ENCODE measurements around the gene VTA1.

The VTA1 gene

DNA sequence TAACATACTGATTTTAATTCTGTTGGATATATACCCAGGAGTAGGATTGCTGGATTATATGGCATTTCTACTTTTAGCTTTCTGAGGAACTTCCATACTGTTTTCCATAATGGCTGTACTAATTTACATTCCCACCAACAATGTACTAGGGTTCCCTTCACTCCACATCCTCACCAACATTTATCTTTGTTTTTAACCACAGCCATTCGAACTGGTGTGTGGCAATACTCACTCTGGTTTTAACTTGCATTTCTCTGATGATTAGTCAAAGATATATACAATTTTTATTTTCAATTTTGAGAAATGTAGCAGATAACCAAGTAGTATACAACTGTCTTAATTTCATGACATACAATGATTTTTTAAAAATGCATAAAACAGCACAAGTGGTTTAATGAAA lies 124.4 kb downstream of the VTA1 start:
- no peak for DNase-seq (ENCODE audit: low read depth)

Data from HS-5 (cell line).